ENCODE data around the gene MED6.

MED6 gene

DNA sequence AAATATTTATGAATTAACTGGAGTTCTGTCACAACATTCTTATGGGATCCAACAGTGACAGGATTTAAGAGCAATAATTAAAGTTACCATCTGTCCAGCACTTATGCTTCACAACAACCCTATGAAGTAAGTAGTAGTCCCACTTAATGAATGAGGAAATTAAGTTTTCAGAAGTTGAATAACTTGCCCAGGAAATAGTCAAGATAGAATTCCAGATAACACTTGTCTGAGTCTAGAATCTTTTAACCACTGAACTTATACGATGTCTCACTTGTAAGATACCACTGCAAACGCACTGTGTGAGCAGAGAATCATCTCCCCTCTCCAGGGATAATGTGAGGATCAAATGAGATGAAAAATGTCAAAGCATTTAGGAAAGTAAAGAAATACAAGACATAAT is 38.0 kb upstream of the MED6 start:
- peaks cover 41% of the 10 kb centered on the region for H3K27me3 ChIP-seq
- H3K4me1 ChIP-seq: peaks cover 23% of the 10 kb centered on the region
- TF ChIP-seq Cebpa-rat (IDR thresholded peaks at IDR 0.05): no peak

DNA sequence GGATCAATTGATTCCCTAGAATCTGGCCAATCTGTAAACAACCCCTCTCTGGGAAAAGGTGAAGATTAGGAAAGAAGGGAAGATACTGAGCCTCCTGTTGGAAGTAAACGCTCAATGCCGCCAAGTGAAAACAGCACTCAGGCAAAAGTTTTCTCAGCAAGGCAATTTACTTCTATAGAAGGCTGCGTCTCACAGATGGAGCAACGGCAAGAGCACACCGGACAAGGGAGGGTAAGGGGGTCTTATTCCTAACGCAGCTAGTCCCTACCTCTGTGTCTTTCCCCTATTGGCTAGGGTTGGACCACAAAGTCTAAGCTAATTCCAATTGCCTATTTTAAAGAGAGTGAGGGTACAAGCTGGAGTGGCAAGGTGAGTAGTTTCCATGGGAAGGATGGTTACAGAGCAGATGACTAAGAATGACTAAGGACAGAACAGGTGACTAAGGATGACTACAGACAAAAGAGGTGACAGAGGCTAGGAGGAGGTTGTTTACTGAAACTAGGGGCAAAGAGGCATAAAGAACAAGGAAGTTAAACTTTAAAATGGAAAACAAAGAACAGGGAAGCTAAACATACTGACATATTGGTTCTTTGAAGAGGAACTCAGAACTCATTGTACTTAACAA is 35.6 kb upstream of the MED6 start:
- H3K4me3 ChIP-seq: no peak overlapping the region

More for the DNA sequence above, 38.0 kb upstream of the MED6 start:
- no peak overlapping the region for H3K4me2 ChIP-seq
- no peak overlapping the region for H3K4me3 ChIP-seq
- H3K27ac ChIP-seq: no peak overlapping the region
- no peaks in the 10 kb centered on the region for H4K20me1 ChIP-seq
- peaks cover 13% of the 10 kb centered on the region for H3K9me3 ChIP-seq
- H3K9ac ChIP-seq: no peak overlapping the region
- no peaks in the 10 kb centered on the region for H3K36me3 ChIP-seq

DNA sequence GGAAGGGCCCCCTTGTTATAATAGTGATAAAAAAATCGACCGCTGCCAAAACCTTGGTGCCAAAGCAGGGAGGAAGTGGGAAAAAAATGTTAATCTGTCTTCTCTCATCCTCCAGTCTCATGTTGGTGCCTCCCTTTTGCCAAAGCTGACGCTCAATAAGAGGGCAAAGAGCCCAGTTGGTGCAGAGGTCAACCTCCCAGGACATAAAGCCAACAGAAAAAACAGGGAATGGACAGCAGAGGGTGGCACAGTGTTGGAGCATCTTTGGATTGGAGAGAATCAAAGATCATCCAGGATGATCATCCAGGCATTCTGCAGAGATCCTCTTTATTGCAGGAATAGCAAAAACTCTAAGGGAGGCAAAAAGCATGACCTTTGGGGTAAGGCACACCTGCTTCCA is 31.5 kb upstream of the MED6 start:
- no peak for TF ChIP-seq Cebpa-rat (IDR thresholded peaks at IDR 0.05)
- H3K4me1 ChIP-seq: no peaks in the 10 kb centered on the region
- peaks cover 22% of the 10 kb centered on the region for H3K9me3 ChIP-seq
- no peak overlapping the region for H3K27ac ChIP-seq
- no peaks in the 10 kb centered on the region for H3K36me3 ChIP-seq
- no peaks in the 10 kb centered on the region for H3K27me3 ChIP-seq
- no peak overlapping the region for H3K9ac ChIP-seq
- H3K4me2 ChIP-seq: no peak overlapping the region
- H4K20me1 ChIP-seq: no peaks in the 10 kb centered on the region
- H3K4me3 ChIP-seq: no peak overlapping the region

More for the DNA sequence above, 35.6 kb upstream of the MED6 start:
- H3K9ac ChIP-seq: no peak overlapping the region
- no peak overlapping the region for H3K4me2 ChIP-seq
- no peak for TF ChIP-seq Cebpa-rat (IDR thresholded peaks at IDR 0.05)
- peaks cover 13% of the 10 kb centered on the region for H3K9me3 ChIP-seq
- no peaks in the 10 kb centered on the region for H4K20me1 ChIP-seq
- H3K4me1 ChIP-seq: peaks cover 7% of the 10 kb centered on the region
- H3K27ac ChIP-seq: no peak overlapping the region
- H3K27me3 ChIP-seq: peaks cover 18% of the 10 kb centered on the region
- no peaks in the 10 kb centered on the region for H3K36me3 ChIP-seq

DNA sequence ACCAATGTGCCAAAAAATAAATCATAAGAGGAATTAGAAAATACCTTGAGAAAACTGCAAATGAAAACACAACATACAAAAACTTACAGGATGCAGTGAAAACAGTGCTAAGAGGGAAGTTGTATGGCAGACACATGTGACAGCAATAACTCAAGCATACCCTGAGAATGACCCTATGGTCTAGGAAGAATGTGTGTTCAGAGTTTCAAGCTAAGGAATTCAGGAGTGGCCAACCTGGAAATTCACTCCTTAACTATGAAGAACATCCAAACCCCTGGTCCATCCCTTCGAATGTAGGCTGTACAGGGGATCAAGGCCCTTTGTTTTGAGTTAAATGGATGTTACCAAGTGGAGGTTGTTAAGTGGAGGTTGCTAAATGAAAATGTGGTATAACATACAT is 24.5 kb upstream of the MED6 start:
- Histone ChIP-seq H4K20me1 (no peaks in the 10 kb centered on the region), H3K9me3 (peaks cover 21% of the 10 kb centered on the region), H3K9ac (no peak overlapping the region), H3K27me3 (no peaks in the 10 kb centered on the region), H3K4me2 (no peak overlapping the region), H3K4me1 (no peaks in the 10 kb centered on the region), H3K36me3 (no peaks in the 10 kb centered on the region), H3K4me3 (no peak overlapping the region), H3K27ac (no peak overlapping the region)
- TF ChIP-seq Cebpa-rat (IDR thresholded peaks at IDR 0.05): no peak

GRCh38 chr14:70622111-70622712 is 21.8 kb upstream of the MED6 start:
- Histone ChIP-seq H3K4me1 (no peaks in the 10 kb centered on the region), H3K4me3 (no peak overlapping the region), H3K9ac (no peak overlapping the region), H4K20me1 (no peaks in the 10 kb centered on the region), H3K27me3 (no peaks in the 10 kb centered on the region), H3K4me2 (no peak overlapping the region), H3K36me3 (no peaks in the 10 kb centered on the region), H3K27ac (no peak overlapping the region), H3K9me3 (peaks cover 14% of the 10 kb centered on the region)
- TF ChIP-seq Cebpa-rat (IDR thresholded peaks at IDR 0.05): no peak

DNA sequence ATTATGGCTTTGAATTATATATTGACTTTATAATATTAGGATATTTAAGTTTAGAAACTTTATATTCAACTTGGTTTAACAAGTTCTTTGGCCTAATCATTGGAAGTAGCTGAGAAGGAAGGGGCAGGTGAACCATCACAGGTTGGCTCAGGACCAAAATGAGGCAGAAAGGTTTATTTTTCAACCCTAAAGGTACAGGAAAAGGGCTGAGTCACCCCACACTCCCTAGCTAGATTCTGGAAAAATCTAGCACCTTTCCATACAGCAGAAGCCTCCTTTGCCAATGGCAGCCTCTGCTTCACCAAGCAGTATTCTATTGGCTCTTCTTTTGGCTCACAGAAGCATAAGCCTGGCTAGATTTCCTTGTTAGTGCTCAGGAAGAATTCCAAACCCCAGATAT is 19.3 kb upstream of the MED6 start:
- Histone ChIP-seq H3K4me3 (no peak overlapping the region), H4K20me1 (no peaks in the 10 kb centered on the region), H3K9me3 (no peaks in the 10 kb centered on the region), H3K9ac (no peak overlapping the region), H3K27me3 (no peaks in the 10 kb centered on the region), H3K4me2 (no peak overlapping the region), H3K4me1 (no peaks in the 10 kb centered on the region), H3K27ac (no peak overlapping the region), H3K36me3 (no peaks in the 10 kb centered on the region)
- no peak for TF ChIP-seq Cebpa-rat (IDR thresholded peaks at IDR 0.05)

DNA sequence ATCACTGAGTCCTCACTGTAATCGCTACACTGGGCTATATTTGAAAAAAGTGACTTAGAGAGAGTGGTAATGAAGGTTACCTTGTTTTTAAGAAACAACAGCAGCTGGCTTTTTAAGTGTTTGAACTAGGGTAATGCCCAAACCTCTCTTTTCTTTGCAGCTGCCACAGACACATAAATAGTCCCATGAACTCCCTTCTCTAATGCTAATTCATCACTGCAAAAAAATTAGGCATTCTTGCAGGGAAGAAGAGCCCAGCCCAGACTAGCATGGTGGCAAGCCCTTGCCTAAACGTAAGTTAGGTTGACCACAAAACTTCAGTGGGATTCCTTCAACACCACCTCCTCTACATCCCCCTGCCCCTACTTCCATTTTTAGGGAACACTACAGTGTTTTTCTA is 17.9 kb upstream of the MED6 start:
- no peaks in the 10 kb centered on the region for H3K36me3 ChIP-seq
- H4K20me1 ChIP-seq: no peaks in the 10 kb centered on the region
- H3K27me3 ChIP-seq: no peaks in the 10 kb centered on the region
- no peaks in the 10 kb centered on the region for H3K9me3 ChIP-seq
- no peak overlapping the region for H3K27ac ChIP-seq
- H3K4me2 ChIP-seq: no peak overlapping the region
- no peaks in the 10 kb centered on the region for H3K4me1 ChIP-seq
- no peak overlapping the region for H3K9ac ChIP-seq
- H3K4me3 ChIP-seq: no peak overlapping the region
- no peak for TF ChIP-seq Cebpa-rat (IDR thresholded peaks at IDR 0.05)

- no peaks in the 10 kb centered on the region for H3K27me3 ChIP-seq
- H3K4me1 ChIP-seq: no peaks in the 10 kb centered on the region
- TF ChIP-seq Cebpa-rat (IDR thresholded peaks at IDR 0.05): no peak
- no peaks in the 10 kb centered on the region for H3K9me3 ChIP-seq
- H3K4me3 ChIP-seq: no peak overlapping the region
- no peaks in the 10 kb centered on the region for H4K20me1 ChIP-seq
- H3K9ac ChIP-seq: no peak overlapping the region
- no peak overlapping the region for H3K4me2 ChIP-seq
- no peak overlapping the region for H3K27ac ChIP-seq
- H3K36me3 ChIP-seq: no peaks in the 10 kb centered on the region
Observed at GRCh38 chr14:70616646-70617045, 16.2 kb upstream of the MED6 start.

GRCh38 chr14:70611216-70611615 is 10.8 kb upstream of the MED6 start:
- Histone ChIP-seq H3K4me2 (no peak overlapping the region), H3K27me3 (no peaks in the 10 kb centered on the region), H3K36me3 (no peaks in the 10 kb centered on the region), H4K20me1 (no peaks in the 10 kb centered on the region), H3K9me3 (no peaks in the 10 kb centered on the region), H3K9ac (no peak overlapping the region), H3K27ac (no peak overlapping the region), H3K4me3 (no peak overlapping the region), H3K4me1 (no peaks in the 10 kb centered on the region)
- no peak for TF ChIP-seq Cebpa-rat (IDR thresholded peaks at IDR 0.05)

DNA sequence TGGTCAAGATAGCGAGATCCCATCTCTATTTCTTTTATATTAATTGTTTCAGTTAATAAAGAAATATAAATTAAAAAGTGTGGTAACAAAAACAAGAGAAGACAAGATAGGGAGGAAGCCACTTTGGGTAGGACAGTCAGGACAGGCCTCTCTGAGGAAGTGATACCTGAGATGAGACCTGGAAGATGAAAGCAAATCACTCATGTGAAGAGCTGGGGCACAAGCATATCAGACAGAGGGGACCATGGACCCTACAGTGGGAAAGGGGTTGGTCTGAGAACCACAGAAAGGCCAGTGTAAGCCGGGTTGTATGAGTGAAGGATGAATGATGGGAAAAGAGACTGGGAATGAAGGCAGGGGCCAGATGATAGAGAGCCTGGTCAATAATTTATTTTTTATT is 1.8 kb upstream of the MED6 start:
- H3K4me1 ChIP-seq: peaks cover 20% of the 10 kb centered on the region
- H3K4me2 ChIP-seq: no peak overlapping the region
- no peak for TF ChIP-seq Cebpa-rat (IDR thresholded peaks at IDR 0.05)
- H3K9me3 ChIP-seq: no peaks in the 10 kb centered on the region
- no peaks in the 10 kb centered on the region for H3K27me3 ChIP-seq
- no peak overlapping the region for H3K4me3 ChIP-seq
- H4K20me1 ChIP-seq: peaks cover 29% of the 10 kb centered on the region
- H3K27ac ChIP-seq: no peak overlapping the region
- no peak overlapping the region for H3K9ac ChIP-seq
- 0 out of 2 replicates have a peak, but pooled peaks cover 5% of the 10 kb centered on the region for H3K36me3 ChIP-seq

All from BLaER1 (cell line).